H9 (cell line): ENCODE data around the gene TREML4. TPM values are rescaled to one million over a fixed set of nuclear protein-coding genes. Genes with fewer than 3 reads are reported as not detected.

ENCODE experiments used
- DNase-seq: peaks from one replicate; pipeline ENCODE4 v3.0.0-alpha.2; 2017
- H2AFZ ChIP-seq: one replicate; pipeline ENCODE4 v1.6.1; 2013; ENCODE audit warnings: mild to moderate bottlenecking, low read length, control low read depth, moderate library complexity
- H2AK5ac ChIP-seq: 2 replicates; pipeline ENCODE4 v1.6.1; 2013; ENCODE audit warnings: low read length, control low read depth, mixed read lengths; ENCODE audit not compliant: insufficient read length
- H2BK120ac ChIP-seq: one replicate; pipeline ENCODE4 v1.6.1; 2013; ENCODE audit warnings: low read depth, mild to moderate bottlenecking, low read length, control low read depth, inconsistent platforms; ENCODE audit not compliant: poor library complexity, severe bottlenecking
- H2BK12ac ChIP-seq: 2 replicates; pipeline ENCODE4 v1.6.1; 2013; ENCODE audit warnings: low read length, control low read depth, mixed read lengths, low read depth; ENCODE audit not compliant: insufficient read length
- H2BK15ac ChIP-seq: 2 replicates; pipeline ENCODE4 v1.6.1; 2013; ENCODE audit warnings: low read depth, low read length, control low read depth
- H2BK20ac ChIP-seq: one replicate; pipeline ENCODE4 v1.6.1; 2013; ENCODE audit warnings: low read depth, mild to moderate bottlenecking, low read length, control low read depth, inconsistent platforms; ENCODE audit not compliant: poor library complexity, severe bottlenecking
- H2BK5ac ChIP-seq: 2 replicates; pipeline ENCODE4 v1.6.1; 2013; ENCODE audit warnings: low read length, control low read depth, mixed read lengths; ENCODE audit not compliant: insufficient read length
- H3K14ac ChIP-seq: 2 replicates; pipeline ENCODE4 v1.6.1; 2013; ENCODE audit warnings: low read length, control low read depth; ENCODE audit not compliant: insufficient read depth
- H3K18ac ChIP-seq: 2 replicates; pipeline ENCODE4 v1.6.1; 2013; ENCODE audit warnings: low read depth, mild to moderate bottlenecking, mixed read lengths, low read length, control low read depth; ENCODE audit not compliant: insufficient read length
- H3K23ac ChIP-seq: 2 replicates; pipeline ENCODE4 v1.6.1; 2013; ENCODE audit warnings: low read length, control low read depth, mixed read lengths, low read depth; ENCODE audit not compliant: insufficient read length
- H3K23me2 ChIP-seq: 2 replicates; pipeline ENCODE4 v1.6.1; 2013; ENCODE audit warnings: low read depth, mild to moderate bottlenecking, mixed read lengths, low read length, control low read depth; ENCODE audit not compliant: insufficient read length, poor library complexity, severe bottlenecking
- H3K27ac ChIP-seq: 2 replicates; pipeline ENCODE4 v1.5.1; 2013; ENCODE audit warnings: low read length, control low read depth, mixed read lengths, low read depth; ENCODE audit not compliant: insufficient read length
- H3K27me3 ChIP-seq: 2 replicates; pipeline ENCODE4 v1.6.1; 2013; ENCODE audit warnings: low read length, control low read depth, inconsistent platforms; ENCODE audit not compliant: insufficient read depth
- H3K4ac ChIP-seq: 2 replicates; pipeline ENCODE4 v1.6.1; 2013; ENCODE audit warnings: low read depth, mild to moderate bottlenecking, control low read depth, inconsistent platforms, low read length, moderate library complexity
- H3K4me1 ChIP-seq: 2 replicates; pipeline ENCODE4 v1.6.1; 2013; ENCODE audit warnings: low read length, control low read depth, inconsistent platforms; ENCODE audit not compliant: insufficient read depth
- H3K4me2 ChIP-seq: 2 replicates; pipeline ENCODE4 v1.6.1; 2013; ENCODE audit warnings: low read length, control low read depth, mixed read lengths; ENCODE audit not compliant: insufficient read length, insufficient read depth
- H3K56ac ChIP-seq: 2 replicates; pipeline ENCODE4 v1.6.1; 2013; ENCODE audit warnings: low read depth, mild to moderate bottlenecking, mixed read lengths, low read length, control low read depth; ENCODE audit not compliant: insufficient read length
- H3K79me1 ChIP-seq: 2 replicates; pipeline ENCODE4 v1.6.1; 2013; ENCODE audit warnings: low read depth, mild to moderate bottlenecking, moderate library complexity, low read length, control low read depth, inconsistent platforms; ENCODE audit not compliant: insufficient read depth, poor library complexity, severe bottlenecking
- H3K79me2 ChIP-seq: 2 replicates; pipeline ENCODE4 v1.6.1; 2013; ENCODE audit warnings: low read length, control low read depth, inconsistent platforms; ENCODE audit not compliant: insufficient read depth
- H3K9ac ChIP-seq: 2 replicates; pipeline ENCODE4 v1.6.1; 2013; ENCODE audit warnings: low read length, control low read depth, mixed read lengths; ENCODE audit not compliant: insufficient read length; ENCODE audit errors: extremely low read depth
- H3K9me3 ChIP-seq: one replicate; pipeline ENCODE4 v1.6.1; 2013; ENCODE audit warnings: low read depth, low read length, inconsistent platforms; ENCODE audit not compliant: control insufficient read depth
- H3T11ph ChIP-seq: one replicate; pipeline ENCODE4 v1.6.1; 2013; ENCODE audit warnings: mild to moderate bottlenecking, low read length, control low read depth, inconsistent platforms
- H4K20me1 ChIP-seq: one replicate; pipeline ENCODE4 v1.6.1; 2013; ENCODE audit not compliant: control insufficient read depth, insufficient read length, insufficient read depth
- H4K5ac ChIP-seq: 2 replicates; pipeline ENCODE4 v1.6.1; 2013; ENCODE audit warnings: low read depth, mild to moderate bottlenecking, mixed read lengths, low read length, control low read depth; ENCODE audit not compliant: insufficient read length
- H4K8ac ChIP-seq: replicated peaks from 2 replicates; pipeline ENCODE4 v1.6.1; 2013; ENCODE audit warnings: low read length, control low read depth, mixed read lengths, low read depth; ENCODE audit not compliant: insufficient read length
- H4K91ac ChIP-seq: 2 replicates; pipeline ENCODE4 v1.6.1; 2013; ENCODE audit warnings: low read depth, mild to moderate bottlenecking, moderate library complexity, mixed read lengths, low read length, control low read depth; ENCODE audit not compliant: insufficient read length
- H3K27ac Mint-ChIP-seq, 3 experiments: 2 replicates in 2 of 3; 3 replicates in 1 of 3; pipeline ENCODE4 v1.8.0; 2020 to 2021; ENCODE audit warnings: mixed read lengths in 3 of 3, mild to moderate bottlenecking in 1 of 3, moderate library complexity in 1 of 3
- H3K27me3 Mint-ChIP-seq: 2 replicates; pipeline ENCODE4 v1.8.0; 2021; ENCODE audit warnings: low read depth, mild to moderate bottlenecking, moderate library complexity, mixed read lengths
- H3K36me3 Mint-ChIP-seq, 3 experiments: 2 replicates in 2 of 3; 3 replicates in 1 of 3; pipeline ENCODE4 v1.8.0; 2020 to 2021; ENCODE audit warnings: low read depth in 3 of 3, mixed read lengths in 3 of 3; ENCODE audit not compliant: insufficient read depth in 1 of 3
- H3K4me1 Mint-ChIP-seq, 2 experiments: 2 replicates each; pipeline ENCODE4 v1.8.0; 2020; ENCODE audit warnings: mixed read lengths in 2 of 2
- H3K4me3 Mint-ChIP-seq, 2 experiments: 2 replicates in 1 of 2; 3 replicates in 1 of 2; pipeline ENCODE4 v1.8.0; 2020 to 2021; ENCODE audit warnings: mild to moderate bottlenecking in 2 of 2, mixed read lengths in 2 of 2, moderate library complexity in 1 of 2
- H3K9me3 Mint-ChIP-seq, 2 experiments: 2 replicates in 1 of 2; 3 replicates in 1 of 2; pipeline ENCODE4 v1.8.0; 2020; ENCODE audit warnings: mild to moderate bottlenecking in 2 of 2, mixed read lengths in 2 of 2, moderate library complexity in 1 of 2
- WGBS: extraction: QIAGEN DNeasy Blood & Tissue Kit; methylation state at CpG from one replicate; pipeline ENCODE4 v1.1.7; 2013; ENCODE audit warnings: missing lambda C conversion rate, low lambda C conversion rate, mixed read lengths; ENCODE audit not compliant: insufficient read length; ENCODE audit errors: extremely low coverage; 5-methylcytosine and 5-hydroxymethylcytosine counted together
- total RNA-seq: library from RNA; stranded (reverse); gene quantifications from 2 replicates; pipeline ENCODE4 v1.2.1, GENCODE V29; 2021
- TF ChIP-seq, protein P1 (sequence below): fragments of 200-600 bp; sonication (generic); conservative IDR thresholded peaks from 3 replicates; pipeline ENCODE4 v1.8.0; 2021; ENCODE audit warnings: antibody characterized with exemption, mild to moderate bottlenecking

TREML4 gene
- total RNA-seq, 1 experiment from 2014 or later = not detected

- Histone ChIP-seq H3K18ac (no peak overlapping the region), H3T11ph (no peak overlapping the region), H3K14ac (no peak overlapping the region), H2BK15ac (no peak overlapping the region), H3K27me3 (no peaks in the 10 kb centered on the region), H4K5ac (no peak overlapping the region), H3K4me1 (no peaks in the 10 kb centered on the region), H3K9ac (no peak overlapping the region), H3K23me2 (no peaks in the 10 kb centered on the region), H2BK20ac (no peak overlapping the region), H3K4me2 (no peak overlapping the region), H2AFZ (no peak overlapping the region), H2BK5ac (no peak overlapping the region), H4K8ac (no peak overlapping the region), H3K4ac (no peak overlapping the region), H2AK5ac (no peak overlapping the region), H4K91ac (no peak overlapping the region), H3K79me1 (no peaks in the 10 kb centered on the region), H2BK120ac (no peak overlapping the region), H3K27ac (no peak overlapping the region), H4K20me1 (no peaks in the 10 kb centered on the region), H3K23ac (no peak overlapping the region), H3K9me3 (no peaks in the 10 kb centered on the region), H2BK12ac (no peak overlapping the region), H3K79me2 (no peaks in the 10 kb centered on the region), H3K56ac (no peak overlapping the region)
- Mint-ChIP-seq H3K4me3 (no peak overlapping the region), H3K36me3 (no peaks in the 10 kb centered on the region), H3K4me1 (peaks cover 6% of the 10 kb centered on the region in 2 experiments; a peak in 3 of 4 replicates), H3K27me3 (peaks cover 8% of the 10 kb centered on the region; the same call in 1 of the 2 replicates), H3K27ac (no peak overlapping the region), H3K9me3 (no peaks in the 10 kb centered on the region)
- no CpG with 5 or more reads among the region's 4 CpGs for WGBS
- TF ChIP-seq, protein P1, sequence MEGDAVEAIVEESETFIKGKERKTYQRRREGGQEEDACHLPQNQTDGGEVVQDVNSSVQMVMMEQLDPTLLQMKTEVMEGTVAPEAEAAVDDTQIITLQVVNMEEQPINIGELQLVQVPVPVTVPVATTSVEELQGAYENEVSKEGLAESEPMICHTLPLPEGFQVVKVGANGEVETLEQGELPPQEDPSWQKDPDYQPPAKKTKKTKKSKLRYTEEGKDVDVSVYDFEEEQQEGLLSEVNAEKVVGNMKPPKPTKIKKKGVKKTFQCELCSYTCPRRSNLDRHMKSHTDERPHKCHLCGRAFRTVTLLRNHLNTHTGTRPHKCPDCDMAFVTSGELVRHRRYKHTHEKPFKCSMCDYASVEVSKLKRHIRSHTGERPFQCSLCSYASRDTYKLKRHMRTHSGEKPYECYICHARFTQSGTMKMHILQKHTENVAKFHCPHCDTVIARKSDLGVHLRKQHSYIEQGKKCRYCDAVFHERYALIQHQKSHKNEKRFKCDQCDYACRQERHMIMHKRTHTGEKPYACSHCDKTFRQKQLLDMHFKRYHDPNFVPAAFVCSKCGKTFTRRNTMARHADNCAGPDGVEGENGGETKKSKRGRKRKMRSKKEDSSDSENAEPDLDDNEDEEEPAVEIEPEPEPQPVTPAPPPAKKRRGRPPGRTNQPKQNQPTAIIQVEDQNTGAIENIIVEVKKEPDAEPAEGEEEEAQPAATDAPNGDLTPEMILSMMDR = no peak
- DNase-seq = no peak
These were observed 1.6 kb downstream of the TREML4 start for GRCh38 chr6:41229721-41230120.
